Caki2 (cell line): Measurements from ENCODE around the gene LRP3. TPM values are rescaled to one million over a fixed set of nuclear protein-coding genes. Genes with fewer than 3 reads are reported as not detected.

Experiments
- DNase-seq: peaks from one replicate; pipeline ENCODE4 v3.0.0-alpha.2; 2015; ENCODE audit warnings: low read depth
- in situ Hi-C: cut with HindIII; loops from 2 replicates; pipeline ENCODE4 v1.10.0; 2016; ENCODE audit warnings: low sequenced_read_pairs, low pct_unique_long_range_greater_than_20kb, mixed read lengths
- total RNA-seq: library from RNA; depleted of rRNA; stranded (reverse); fragments of >200 nt; shearing (Covaris generic); gene quantifications from 2 replicates; pipeline ENCODE4 v1.2.3, GENCODE V29; 2014; ENCODE audit warnings: low replicate concordance

Gene LRP3
- total RNA-seq, 1 experiment from 2014 or later = 53.6 TPM

DNA sequence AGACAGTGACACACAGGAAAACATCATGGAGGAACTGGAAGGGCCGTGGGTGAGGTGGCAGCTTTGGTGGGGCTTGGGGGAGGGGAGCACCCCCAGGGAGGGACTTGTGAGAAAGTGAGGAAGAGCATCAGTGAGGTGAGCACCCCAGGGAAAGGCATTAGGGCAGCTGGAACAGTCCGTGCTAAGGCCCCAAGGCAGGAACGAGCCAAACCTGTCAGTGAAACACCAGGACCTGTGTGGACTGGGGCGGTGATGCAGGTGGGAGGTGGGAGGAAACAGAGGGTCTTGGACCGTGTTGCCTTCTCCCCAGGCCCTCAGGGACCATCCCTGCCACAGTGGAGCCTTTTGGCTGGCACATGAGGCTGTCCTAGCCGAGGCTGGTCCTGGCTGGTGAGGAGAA is 48.8 kb downstream of the LRP3 start:
- in situ Hi-C loops = no loop called here
- DNase-seq = no peak

DNA sequence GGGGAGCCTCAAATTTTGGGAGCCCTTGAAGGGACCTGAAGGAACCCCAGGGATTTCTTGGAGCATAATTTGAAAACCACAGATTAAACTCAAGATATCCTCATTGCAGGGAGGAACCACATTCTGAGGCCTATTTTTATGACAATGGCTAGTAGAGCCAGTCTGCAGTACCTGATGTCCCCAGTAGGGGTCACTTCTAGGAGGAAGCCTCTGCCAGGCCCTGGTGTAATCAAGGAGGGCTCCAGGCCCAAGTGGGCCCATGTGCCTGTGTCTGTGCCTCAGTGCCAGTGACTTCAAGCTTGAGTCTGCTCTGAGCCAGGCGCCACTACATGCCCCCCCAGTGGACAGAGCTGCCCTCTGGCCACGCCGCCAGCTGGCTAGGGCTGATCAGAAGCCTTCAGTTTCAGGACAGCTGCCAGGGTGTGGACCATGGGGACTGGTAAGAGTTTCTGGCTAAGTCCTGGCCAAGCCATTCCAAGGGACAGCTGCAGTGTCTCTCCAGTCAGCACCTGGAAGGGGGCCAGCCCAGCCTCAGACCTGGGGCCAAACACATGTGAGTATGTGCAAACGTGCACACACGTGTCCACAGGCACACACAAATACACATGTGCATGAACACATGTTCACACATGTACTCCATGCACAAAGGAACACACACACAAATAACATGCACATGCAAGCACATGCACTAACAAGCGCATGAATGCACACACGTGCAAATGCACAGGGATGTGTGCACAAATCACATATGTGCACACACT is 52.0 kb downstream of the LRP3 start:
- DNase-seq = no peak
- in situ Hi-C loops = no loop called here

DNA sequence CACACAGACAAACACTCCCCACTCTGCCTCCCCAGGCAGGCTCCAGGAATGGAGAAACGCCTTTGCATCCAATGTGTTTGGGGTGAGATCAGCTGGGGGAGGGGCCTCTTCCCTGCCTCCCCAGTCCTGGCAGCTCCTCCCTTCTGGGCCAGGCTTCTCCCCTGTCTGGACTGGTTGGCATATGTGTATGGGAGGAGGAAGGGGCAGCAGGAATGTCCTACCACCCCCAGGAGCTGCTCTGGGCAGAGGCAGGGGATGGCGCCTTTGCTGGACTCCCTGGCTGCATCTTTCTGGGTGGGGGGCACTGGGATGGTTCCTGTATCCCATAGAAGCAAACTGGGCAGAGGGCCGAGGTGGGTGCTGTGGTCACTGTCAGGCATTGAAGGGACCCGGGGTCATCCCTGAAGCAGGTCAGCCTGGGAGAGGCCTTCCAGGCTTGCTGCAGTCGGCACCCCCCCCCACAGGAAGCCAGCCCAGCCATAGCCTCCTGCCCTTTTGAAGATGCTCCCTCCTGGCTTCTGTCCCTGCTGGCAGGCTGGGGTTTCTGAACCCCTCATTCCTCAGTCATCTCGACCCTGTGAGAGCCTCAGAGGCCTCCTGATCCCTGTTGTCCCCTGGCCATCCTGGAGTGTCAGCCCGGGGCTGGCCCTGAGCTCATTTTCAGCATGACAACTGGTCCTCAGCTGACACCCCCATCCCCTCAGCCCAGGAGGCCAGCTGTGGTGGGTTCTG is 52.7 kb downstream of the LRP3 start:
- no peak for DNase-seq
- in situ Hi-C loops = no loop called here

DNA sequence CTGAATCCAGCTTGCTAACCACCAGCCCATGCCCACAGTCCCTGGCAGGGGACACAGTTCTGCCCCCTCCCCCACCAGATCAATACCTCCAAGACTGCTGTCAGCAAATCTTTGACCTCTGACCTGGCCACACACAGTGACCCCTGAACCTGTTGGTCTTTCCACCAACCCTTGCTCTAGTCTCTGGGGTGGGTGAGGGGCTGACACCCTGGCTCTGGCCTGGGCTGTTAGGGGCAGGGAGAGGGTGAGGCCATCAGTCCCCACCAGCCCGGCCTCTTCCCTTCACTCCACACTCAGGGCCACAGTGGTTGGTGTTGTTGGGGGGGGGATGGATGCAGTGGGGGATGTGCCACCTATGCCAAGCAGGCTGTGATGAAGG is 53.3 kb downstream of the LRP3 start:
- in situ Hi-C loops = no loop called here
- DNase-seq = no peak

DNA sequence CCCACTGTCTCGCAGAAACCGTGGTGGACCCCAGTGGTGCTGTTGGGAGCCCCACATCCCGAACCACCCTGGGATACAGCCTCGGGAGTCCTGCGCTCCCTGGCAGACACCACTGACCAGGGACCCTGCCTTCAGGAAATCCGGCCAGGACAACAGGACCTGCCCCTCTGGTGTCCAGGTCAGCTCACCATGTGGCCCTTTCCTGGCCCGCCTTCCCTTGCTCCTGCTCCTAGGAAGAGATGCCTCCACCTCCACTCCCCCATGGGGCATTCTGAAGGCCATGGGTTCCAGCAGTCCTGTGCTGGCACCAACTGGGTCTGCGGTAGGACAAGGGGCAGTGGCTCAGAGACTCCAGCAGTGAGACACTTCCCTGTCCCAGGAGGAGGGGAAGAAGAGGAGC is 54.0 kb downstream of the LRP3 start:
- DNase-seq = no peak
- in situ Hi-C loops = no loop called here

DNA sequence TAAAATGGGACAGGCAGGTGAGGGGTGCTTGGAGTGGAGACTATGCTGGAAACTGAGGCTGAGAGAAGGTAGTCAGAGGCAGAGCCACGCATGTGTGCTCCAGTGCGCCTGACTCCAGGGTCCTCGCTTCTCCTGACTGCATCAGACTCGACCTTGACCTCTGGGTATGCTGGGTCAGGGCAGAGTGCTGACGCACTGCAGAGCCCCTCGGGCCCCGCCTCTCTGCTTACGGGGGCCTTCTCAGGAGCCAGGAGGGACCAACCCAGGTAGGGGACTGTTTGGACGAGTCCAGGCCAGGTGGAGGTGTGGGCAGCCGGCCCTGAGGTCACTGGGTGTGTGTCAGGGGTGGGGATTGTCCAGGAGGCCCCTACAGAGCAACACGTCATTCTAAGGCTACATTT is 54.4 kb downstream of the LRP3 start:
- in situ Hi-C loops = no loop called here
- DNase-seq = no peak

DNA sequence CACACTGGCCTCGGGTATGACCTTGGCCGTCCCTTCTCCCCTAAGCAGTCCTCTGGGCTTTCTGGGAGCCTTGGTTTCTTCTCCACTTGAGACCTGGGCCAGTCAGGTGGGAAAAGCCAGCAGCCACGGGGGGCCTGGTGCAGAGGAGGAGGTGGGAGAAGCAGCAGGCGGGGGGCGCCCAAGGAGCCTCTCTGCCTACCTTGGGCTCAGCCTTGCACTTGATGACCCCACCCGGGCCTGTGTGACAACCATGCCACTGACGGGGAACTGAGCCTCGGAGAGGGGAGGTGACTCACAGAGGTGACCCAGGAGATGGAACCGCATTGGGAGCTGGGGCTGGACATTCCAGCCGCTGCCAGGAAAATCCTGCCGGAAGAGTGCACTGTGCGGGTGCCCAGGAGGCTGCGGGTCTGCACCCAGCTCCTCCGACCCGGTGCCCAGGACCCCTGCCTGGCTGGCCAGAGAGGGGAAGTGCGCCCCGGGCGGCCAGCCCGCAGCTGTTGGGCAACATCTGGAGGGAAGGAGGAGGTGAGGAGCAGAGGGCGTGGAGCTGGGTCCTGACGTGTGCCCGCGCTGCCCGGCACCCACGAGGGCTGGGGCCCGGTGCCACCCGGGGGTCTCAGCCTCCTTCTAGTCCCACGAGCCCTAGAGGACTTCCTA is 55.0 kb downstream of the LRP3 start:
- in situ Hi-C loops = no loop called here

DNA sequence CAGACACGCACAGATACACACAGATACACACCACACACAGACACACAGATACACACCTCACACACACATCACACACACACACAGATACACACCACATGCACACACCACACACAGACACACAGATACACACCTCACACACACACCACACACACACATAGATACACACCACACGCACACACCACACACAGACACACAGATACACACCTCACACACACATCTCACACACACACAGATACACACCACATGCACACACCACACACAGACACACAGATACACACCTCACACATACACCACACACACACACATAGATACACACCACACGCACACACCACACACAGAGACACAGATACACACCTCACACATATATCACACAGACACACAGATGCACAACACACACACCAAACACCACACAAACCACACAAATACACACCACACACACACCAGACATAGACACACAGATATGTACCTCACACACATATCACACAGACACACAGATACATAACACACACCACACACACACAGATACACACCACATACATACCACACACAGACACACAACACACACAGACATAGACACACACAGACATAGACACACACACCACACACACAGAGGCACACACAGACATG is 55.7 kb downstream of the LRP3 start:
- in situ Hi-C loops = no loop called here

More for the DNA sequence above, 55.0 kb downstream of the LRP3 start:
- DNase-seq = peak; percentile 44

DNA sequence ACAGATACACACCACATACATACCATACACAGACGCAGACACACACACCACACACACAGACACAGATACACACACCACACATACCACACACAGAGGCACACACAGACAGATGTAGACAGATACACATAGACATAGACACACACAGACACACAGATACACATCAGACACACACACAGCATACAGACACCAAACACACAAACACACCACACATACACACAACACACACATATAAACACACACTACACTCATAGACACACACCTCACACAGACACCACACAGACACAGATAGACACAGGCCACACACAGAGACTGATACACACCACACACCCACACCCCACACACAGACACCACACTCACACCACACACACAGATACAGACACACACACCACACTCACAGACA is 56.4 kb downstream of the LRP3 start:
- DNase-seq = no peak
- in situ Hi-C loops = no loop called here

More for the DNA sequence above, 55.7 kb downstream of the LRP3 start:
- no peak for DNase-seq

DNA sequence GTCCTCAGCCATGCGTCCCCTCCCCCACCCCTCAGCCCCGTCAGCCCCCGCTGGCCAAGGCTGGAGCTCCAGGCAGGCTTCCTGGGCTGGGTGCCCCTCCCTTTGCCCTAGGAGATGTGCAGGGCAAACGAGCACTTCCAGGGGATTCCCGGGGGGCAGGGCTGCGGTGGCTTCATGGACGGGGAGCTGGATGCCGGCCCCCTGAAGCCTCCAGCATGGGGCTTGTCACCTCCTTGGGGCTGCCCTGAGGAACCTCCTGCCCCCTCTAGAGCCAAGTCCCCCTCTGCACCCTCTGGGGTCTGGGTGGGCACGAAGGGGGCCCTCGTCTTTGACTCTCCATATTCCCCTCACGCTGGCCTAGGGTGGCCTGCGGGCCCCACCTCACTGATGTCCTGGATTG is 56.9 kb downstream of the LRP3 start:
- in situ Hi-C loops = no loop called here

DNA sequence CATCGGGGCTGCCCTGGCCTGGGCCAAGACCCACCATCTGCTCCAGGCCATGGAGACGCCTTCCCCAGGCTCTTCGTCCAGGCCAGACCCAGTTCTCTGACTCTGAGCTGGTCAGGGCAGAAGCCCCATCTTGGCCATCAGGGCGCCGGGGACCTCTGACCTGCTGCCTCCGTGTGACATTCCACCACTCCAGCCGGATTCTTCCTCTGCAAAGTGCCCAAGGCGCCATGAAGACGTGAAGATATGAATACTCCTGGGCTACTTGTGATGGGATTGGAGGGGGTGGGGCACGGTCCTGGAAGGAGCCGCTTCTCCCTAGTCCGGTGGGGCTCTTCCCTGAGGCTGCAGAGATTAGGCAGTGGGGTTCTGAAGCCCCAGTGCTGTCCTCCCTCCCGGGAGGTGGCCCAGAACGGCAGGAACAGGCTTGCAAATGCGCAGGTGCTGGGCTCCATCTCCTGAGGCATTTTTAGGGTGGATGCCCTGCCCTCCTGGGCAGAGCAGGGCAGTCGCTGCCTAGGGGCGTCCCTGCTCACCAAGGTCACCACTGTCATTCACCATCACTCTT is 57.5 kb downstream of the LRP3 start:
- in situ Hi-C loops = no loop called here
- DNase-seq = no peak

More for the DNA sequence above, 56.9 kb downstream of the LRP3 start:
- no peak for DNase-seq

DNA sequence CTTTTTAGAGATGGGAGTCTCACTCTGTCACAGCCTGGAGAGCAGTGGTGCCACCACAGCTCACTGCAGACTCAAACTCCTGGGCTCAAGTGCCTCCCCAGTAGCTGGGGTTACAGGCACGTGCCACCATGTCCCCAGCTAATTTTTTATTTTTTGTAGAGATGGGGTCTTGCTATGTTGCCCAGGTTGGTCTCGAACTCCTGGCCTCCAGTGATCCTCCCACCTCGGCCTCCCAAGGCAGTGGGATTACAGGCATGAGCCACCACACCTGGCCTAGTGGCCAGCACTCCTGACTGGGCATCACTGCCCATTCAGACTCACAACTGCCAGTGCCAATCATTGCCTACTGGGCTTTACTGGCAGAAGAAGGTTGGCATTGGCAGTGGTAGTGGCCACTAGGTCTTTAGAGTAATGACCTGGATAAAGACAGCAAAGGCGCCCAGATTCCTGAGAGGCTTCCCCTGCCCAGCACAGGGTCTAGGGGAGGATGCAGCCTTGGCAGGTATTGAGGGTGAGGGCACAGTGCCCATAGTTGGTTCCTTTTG is 58.4 kb downstream of the LRP3 start:
- no peak for DNase-seq
- in situ Hi-C loops = no loop called here

DNA sequence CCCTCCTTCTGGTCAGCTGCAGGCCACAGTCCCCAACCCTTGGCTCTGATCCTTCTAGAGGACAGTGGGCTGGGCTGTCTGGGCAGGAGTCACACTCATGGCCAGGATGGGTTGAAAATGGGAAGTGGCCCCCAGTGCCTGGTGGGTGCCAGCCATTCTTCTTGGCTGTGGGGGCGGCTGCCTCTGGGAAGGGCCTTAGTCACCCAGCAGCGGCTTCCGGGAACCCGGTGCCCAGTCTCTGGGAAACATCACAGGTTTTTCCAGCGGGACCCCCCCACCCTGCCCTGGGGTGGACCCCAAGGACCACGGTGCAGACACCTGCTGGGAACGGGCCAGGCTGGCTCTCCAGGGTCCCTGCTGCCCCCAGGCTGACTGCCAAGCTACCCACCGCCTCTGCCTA is 58.8 kb downstream of the LRP3 start:
- no peak for DNase-seq
- in situ Hi-C loops = no loop called here

DNA sequence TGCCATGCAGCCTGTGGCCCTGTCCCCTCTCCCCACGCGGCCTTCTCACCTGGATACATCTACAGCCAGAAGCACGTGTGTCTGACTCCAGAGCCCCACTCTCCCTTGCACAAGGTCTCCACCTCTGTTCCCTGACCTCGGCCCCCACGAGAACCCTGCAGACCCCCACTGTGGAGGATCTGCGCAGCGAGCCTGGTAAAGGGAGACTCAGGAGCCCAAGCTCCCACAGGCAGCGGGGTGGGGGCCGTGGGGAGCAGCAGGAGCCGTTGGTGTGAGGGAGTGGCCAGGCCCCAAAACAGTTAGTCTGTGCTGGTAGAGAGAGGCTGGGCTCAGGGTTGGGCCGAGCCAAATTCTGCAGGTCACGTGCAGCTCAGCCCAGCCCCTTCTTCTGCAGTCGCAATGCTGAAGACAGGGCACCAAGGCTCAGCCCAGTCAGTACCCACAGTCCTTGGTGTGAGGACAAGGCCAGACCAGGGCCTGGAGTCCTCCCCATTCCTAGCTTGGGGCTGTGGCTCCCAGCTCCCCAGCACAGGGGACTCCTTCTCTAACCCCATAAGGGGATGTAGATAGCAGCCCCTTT is 60.2 kb downstream of the LRP3 start:
- no peak for DNase-seq
- in situ Hi-C loops = no loop called here

DNA sequence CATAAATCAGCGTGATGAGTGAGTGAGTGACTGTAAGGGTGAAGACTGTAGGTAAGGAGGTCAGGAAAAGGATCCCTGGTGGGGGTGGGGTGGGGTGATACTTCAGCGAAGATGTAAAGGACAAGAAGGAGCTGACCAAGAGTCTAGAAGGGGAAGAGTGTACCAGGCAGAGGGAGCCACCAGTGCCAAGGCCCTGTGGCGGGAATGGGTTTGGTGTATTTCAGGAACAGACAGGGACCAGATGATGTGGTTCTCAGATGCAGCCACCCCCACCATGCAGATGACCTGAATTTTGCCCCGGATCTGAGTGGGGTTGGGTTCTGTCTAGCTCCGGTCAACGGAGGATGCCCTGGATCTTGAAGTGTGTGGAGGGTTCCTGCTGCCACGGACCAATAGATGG is 61.7 kb downstream of the LRP3 start:
- in situ Hi-C loops = no loop called here
- no peak for DNase-seq

DNA sequence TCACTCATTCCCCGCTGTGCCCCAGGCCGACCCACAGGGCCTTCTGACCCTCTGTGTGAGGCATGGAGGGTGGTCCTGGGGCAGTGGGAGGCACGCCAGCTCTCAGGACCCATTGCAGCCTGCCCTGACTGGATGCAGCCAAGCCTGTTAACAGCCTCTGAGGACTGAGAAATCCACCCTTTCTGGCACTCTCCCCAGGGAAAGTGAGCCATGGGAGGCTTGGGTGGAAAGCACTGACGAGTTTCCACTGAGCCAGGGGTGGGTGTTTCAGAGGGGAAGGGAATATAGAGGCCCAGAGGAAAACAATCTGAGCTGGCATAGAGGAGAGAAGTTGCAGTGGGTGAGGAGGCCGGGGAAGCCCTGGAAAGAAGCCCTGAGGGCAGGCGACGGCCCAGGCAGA is 62.1 kb downstream of the LRP3 start:
- in situ Hi-C loops = no loop called here

DNA sequence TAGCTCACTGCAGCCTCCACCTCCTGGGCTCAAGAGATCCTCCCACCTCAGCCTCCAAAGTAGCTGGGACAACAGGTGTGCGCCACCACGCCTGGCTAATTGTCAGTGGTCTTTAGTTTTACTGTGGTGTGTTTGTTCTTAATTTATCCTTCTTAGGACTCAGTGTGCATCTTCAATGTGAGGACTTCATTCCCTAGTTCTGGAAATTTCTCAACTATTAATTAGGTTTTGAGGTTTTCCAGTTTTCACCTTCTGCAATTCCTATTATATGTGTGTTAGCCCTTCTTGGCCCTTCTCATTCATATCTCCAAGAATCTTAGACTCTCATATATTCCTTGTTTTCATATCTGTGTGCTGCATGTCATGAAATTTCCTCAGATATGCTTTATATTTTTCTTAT is 63.7 kb downstream of the LRP3 start:
- in situ Hi-C loops = no loop called here
- DNase-seq = no peak

More for the DNA sequence above, 62.1 kb downstream of the LRP3 start:
- no peak for DNase-seq
